AML-193 (cell line): ENCODE results near the gene EHD3.

Source experiments
- DNase-seq, 2 experiments: peaks; one replicate each; lab custom pipeline; 2025; lab: John Stamatoyannopoulos, UW

EHD3 gene

GRCh38 chr2:31237348-31238017 is 3.5 kb downstream of the EHD3 start:
- DNase-seq: no peak

DNA sequence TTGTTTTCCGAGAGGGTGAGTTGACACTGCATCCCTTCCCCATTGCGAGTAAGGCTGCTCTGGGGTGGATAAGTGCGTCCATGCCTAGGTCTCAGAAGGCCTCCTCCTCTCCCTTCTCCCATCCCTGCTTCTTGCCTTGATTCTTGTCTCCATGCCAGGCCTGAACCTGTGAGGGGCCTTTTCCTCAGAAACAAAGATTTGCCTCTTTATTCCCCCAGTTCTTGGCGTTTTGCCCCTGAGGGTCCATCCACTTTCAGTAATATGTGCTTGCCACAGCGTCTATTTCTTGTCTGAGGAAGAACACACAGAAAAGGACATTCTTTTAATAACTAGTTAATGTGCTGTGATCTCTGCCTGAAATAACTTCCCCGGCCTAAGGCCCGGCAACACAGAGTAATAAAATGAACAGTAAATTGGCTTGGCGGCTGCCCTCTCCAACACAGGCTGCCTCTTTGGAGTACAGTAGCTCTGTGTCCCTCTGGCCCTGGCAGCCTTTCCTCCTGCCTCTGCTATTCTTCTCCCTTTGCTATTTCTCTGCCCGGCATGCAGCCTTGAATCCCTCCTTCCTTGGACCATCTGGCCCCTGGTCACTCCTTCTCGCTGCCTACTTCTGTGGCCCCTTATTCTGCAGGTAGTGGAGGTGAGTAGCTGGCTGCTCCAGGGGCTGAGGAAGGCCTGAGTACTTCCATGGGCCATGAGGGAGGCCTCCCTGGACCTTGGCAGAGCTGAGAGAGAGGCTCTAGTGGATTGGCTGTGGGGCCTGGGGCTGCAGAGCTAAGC is 4.4 kb downstream of the EHD3 start:
- DNase-seq: no peak

- no peak for DNase-seq
Observed at GRCh38 chr2:31238906-31239592, 5.1 kb downstream of the EHD3 start.

DNA sequence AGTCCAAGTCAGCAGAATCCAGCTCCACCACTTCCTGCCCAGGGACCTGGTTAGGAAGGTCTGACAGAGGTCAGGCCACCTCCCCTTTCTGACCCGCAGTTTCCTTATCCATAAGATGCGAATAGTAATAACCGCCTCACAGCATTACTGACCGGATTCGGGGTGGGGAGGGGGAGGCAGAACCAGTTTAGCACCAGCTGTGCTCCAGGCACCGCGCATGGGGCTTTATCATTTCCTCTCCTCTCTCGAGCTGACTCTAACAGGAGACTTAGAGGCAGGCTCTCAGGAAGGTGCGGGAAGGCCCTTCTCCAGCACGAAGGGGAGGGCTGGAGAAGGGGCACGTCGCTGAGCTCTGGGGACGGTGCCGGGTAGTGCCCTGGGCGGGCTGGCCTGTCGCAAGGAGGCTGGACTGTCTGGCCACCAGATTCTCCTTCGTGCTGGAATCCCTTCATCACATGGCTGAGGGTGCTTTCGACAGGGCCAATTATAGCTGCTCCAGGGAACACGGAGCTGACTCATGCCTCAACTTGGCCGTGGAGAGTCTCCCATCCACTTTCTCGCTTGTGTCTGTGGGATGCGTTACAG is 5.7 kb downstream of the EHD3 start:
- no peak for DNase-seq

DNA sequence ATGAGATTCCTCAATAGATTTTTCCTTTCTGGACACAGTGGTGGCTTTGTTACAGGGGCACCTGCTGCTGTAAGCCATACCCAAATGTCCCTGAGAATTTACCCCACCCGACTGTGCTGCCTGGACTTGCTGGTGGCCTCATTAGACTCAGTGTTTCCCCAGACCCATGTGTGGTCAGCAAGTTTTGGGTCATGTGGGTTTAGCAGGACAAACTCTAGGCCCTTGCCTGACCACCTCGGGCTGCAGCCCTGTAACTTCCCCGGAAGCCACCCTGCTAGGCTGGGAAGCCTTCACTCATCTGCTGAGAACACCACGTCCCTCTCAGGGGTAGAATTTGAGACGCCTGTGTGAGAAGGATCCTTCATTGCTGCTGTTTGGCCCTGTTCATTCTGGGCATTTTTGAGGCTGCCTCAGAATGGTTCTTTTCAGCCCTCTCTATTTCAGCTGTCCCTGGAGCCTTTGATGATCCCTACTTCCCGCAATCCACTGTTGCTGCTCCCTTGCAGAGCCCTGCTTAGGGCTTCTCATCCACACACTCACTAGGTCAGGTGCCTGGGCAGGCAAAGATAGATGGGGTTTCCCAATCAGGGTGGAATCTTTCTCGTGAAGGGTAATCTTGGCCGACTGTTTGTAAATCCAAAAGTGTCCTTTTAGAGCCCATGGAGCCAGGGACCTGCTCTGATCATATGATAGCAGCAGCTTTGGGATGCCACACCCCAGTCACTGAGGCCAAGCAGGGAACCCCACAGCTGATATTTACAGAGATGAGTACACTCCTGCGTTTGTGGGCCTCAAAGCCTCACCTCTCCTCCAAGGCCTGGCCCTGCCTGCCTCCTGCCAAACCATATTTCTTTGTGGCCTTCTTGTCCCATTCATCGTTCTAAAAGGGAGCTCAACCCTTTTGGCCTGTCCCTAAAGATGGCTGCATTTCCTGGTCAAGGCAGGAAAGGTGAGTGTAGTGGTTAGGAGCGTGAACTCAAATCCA is 6.7 kb downstream of the EHD3 start:
- no peak for DNase-seq

DNA sequence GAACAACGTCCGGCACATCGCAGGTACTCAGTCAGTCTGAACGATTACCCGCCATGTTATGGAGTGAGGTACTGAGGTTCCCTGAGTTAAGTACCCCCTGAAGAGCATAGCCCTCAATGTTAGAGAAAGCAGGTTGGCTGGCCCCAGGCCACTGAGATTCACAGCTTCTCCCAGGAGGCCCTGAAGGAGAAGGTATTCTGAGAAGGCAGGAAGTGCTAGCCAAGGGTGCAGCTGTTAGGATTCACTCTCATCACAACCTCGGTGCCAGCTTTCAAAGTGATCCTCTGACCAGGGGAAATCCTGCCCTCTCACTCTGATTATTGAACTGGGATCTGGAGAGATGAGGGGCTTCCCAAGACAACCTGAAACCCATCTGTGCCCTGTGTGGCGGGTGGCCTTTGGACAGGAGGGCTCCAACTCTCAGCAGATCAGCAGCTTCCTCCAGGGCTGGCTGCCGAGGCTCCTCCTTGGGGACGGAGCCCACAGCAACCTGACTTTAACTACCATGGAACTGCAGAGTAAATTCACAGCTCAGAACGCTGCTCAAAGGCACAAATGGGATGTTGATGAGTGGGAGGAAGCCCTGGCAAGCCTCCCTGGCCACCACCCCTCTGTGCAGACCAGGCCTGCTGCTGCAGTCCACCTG is 7.8 kb downstream of the EHD3 start:
- DNase-seq: no peak

DNA sequence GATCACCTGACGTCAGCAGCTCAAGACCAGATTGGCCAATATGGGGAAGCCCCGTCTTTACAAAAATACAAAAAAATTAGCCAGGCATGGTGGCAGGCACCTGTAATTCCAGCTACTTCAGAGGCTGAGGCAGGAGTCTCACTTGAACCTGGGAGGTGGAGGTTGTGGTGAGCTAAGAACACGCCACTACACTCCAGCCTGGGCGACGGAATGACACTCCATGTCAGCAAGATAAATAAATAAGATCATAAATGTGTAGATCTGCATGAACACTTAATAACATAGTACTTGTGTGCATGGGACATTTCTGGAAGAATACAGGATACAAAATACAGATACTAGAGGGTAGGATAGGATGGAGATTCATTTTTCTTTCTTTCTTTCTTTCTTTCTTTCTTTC is 9.1 kb downstream of the EHD3 start:
- no peak for DNase-seq

DNA sequence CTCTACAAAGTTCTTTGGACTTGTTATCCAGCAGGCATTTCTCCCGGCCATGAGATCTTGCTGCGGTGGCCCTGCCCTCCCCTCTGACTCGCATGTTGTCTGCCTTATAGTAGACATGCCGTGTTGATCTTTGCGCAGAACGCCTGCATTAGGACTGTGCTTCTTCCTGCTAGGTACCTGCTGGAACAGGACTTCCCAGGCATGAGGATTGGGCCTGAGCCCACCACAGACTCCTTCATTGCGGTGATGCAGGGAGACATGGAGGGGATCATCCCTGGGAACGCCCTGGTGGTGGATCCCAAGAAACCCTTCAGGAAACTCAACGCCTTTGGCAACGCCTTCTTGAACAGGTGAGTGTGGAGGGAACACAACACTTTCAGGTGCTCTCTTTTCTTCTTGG is 10.1 kb downstream of the EHD3 start:
- DNase-seq: no peak

GRCh38 chr2:31246184-31246852 is 12.4 kb downstream of the EHD3 start:
- no peak for DNase-seq

DNA sequence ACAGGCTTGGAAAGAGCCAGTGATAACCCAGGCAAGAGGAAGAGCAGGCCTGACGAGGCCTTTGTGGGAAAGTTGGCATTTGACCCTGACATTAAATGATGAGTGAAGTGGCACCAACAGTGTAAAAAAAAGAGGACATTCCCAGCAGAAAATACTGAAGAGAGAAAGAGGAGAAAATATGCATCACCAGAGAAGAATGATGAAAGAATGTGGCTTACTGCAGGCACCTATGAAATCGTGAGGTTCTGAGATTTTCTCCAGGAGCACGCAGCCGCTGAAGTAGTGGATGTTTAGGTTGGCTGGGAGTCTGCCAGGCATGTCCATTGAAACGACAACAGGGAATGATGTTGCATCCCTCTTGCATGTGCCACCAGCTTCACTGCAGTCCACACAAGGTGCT is 13.8 kb downstream of the EHD3 start:
- no peak for DNase-seq

- no peak for DNase-seq
Observed at GRCh38 chr2:31248139-31248538, 14.2 kb downstream of the EHD3 start.

DNA sequence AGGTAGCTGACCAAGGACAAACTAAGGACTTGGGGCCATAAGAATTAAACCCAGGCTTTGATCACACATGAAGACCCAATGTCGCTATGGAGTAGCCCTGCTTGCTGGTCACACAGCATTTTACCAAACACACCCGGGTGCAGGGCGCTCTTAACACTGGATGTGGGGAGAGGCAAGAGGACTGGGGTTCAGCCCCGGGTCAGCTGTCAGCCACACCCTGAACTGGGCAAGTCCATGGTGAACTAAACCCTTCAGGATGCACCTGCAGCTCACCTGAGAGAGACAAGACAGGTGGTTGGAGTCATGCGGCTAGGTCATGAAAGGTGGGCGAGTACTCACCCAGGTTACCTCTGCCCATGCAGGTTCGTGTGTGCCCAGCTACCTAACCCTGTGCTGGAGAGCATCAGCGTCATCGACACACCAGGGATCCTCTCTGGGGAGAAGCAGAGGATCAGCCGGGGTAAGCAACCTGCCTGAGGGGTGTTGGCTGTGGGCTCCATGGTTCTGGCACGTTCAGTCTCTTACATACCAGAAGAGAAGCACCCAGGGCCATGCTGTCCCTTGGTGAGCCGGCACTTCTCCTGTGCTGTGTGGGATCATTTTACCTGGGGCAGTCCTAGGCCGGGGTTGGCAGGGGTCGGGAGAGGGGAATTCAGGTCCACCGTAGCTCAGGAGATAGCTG is 15.2 kb downstream of the EHD3 start:
- no peak for DNase-seq

- no peak for DNase-seq
Observed at GRCh38 chr2:31251018-31251417, 17.1 kb downstream of the EHD3 start.

DNA sequence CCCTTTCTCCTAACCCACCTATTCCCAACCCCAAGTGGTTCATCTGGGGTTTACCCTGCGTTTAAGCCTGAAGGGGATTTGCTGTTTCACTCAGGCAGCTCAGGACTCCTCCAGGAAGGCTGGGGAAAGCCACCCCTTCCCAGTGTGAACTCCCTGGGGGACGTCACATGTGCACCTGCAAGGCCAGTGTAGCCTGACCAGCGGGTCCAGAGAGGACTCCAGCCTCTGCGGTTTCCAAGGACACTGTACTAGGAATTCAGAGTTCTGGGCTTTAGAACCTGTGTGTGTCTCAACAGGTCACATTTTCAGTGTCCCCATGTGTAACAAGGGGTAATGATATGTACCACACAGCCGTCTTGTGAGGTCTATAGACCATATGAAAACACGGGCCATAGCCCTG is 17.9 kb downstream of the EHD3 start:
- DNase-seq: no peak

DNA sequence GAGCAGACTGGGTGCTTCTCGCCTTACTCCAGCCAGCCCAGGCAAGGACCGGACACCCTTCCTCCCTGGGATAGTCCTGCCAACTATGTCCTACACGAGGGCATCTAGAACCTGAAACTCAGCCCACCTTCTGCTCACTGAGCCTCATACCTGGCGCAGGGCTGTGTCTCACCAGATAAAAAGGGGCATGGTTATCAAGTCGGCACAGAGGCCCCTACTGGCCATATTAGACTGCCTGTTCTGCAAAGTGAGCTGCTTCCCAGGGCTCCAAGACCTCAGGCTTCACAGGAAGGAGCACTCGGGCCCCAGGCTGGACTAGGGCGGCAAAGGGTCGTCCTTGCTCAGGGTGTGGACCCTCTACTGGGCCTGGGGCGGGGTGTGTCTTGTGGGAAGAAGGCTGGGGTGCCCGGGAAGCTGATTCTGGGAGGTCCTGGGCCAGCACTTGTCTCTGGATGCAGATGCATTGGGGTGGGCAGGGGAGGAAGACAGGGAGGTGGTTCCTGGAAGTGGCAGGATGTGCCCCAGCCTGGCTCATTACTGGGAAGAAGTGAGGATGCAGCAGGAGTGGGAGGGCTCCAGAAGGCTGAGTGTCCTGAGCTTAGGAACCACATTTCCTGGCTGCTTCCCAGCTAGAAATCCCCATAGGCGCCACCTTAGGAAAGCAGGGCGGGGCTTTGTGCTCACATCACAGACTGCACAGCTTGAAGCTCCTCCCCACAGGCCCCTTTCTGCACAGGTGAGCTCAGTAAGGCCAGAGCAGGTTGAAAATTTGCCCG is 19.6 kb downstream of the EHD3 start:
- no peak for DNase-seq

DNA sequence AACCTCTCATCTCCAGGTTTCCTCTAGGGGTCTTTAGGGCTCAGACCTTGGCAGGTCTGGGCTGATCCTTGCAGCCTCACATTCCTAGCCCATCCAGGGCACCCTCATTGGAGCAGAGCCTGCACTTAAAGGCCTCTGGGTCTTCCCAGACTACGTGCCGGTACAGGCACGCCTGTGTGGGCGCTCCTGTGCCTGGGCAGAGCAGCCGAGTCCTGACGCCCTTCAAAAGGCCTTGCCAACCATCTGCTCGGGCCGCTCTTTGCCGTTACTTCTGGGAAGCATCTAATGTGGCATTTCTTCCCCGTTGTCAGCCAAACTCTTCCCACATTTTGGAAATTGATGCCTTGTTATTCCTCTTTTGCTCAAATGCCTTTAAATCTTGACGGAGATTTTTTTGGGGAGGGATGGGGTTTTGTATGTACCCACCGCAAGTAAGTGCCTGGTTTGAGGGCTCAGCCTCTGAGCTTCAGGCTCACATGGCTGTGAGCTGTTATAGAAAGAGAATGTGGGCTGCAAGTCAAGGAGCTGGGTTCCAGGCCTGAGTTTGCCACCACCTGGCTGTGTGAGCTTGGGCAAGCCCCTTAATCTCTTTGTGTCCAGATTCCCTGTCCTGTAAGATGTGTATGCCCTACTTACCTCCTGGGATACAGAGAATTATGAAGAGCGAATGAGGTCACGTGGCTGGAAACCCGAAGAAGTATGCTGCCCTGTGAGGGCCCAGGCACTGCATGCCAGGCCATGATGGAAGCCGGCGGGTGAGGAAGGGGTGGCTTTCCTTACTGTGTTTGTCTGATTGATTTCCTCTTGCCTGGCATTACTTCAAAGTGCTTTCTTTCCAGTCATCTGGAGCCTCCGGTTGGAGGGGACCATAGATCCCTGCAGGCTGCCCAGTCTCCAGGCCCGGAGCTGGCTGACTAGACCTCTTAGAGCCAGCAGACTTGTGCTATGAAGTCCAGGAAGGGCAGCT is 20.6 kb downstream of the EHD3 start:
- DNase-seq: no peak

- no peak for DNase-seq
Observed at GRCh38 chr2:31255911-31256571, 22.1 kb downstream of the EHD3 start.
